HL-60 (cell line): ENCODE results near the gene SLC12A1.

Experiments
- CTCF ChIP-seq: IDR thresholded peaks from one replicate; pipeline ENCODE4 v1.5.1; 2011; ENCODE audit warnings: low read length, control low read depth, inconsistent platforms; ENCODE audit not compliant: insufficient read depth
- GABPA ChIP-seq: IDR thresholded peaks from 2 replicates; pipeline ENCODE4 v1.6.1; 2012; ENCODE audit warnings: low read depth
- POLR2AphosphoS5 ChIP-seq: IDR thresholded peaks from 2 replicates; pipeline ENCODE4 v1.6.1; 2012; ENCODE audit warnings: low read depth

- no peak for TF ChIP-seq CTCF
- no peak for TF ChIP-seq GABPA
- TF ChIP-seq POLR2AphosphoS5: no peak
These were observed 72.6 kb downstream of the SLC12A1 start for GRCh38 chr15:48278666-48279065.
